ENCODE data around the gene LYRM1. TPM values are rescaled to one million over a fixed set of nuclear protein-coding genes. Genes with fewer than 3 reads are reported as not detected.

Gene LYRM1
- polyA plus RNA-seq, 1 donor (not counting 4 experiments of a cell fraction or from before 2014, with no cell fraction given), result 21.7 TPM

GRCh38 chr16:20897922-20898321 lies 2.6 kb upstream of the LYRM1 start:
- no peak overlapping the region for H2AFZ ChIP-seq (ENCODE audit: control insufficient read depth, low read length)
- no peak for TF ChIP-seq EZH2 (IDR thresholded peaks at IDR 0.05; ENCODE audit: low read length)
- TF ChIP-seq CTCF (optimal IDR thresholded peaks at IDR 0.05 in 1 of 3, IDR thresholded peaks at IDR 0.05 in 1 of 3, conservative IDR thresholded peaks at IDR 0.05 in 1 of 3; ENCODE audit: extremely low read depth in 1 of 3, insufficient read depth in 2 of 3, low read length in 3 of 3), result no peak
- no peak for FAIRE-seq
- H3K9ac ChIP-seq (ENCODE audit: control insufficient read depth, extremely low read depth, insufficient read depth, low read length), result no peak overlapping the region
- no peak overlapping the region for H3K4me3 ChIP-seq (ENCODE audit: control insufficient read depth in 2 of 3, extremely low read depth in 1 of 3, insufficient read depth in 2 of 3, low read depth in 1 of 3, low read length in 3 of 3)
- H3K9me1 ChIP-seq (ENCODE audit: control insufficient read depth, extremely low read depth, insufficient read depth, low read length), result peaks cover 5% of the 10 kb centered on the region
- peak overlapping the region; percentile 93 for H3K4me2 ChIP-seq (ENCODE audit: control insufficient read depth, extremely low read depth, insufficient read depth, low read depth, low read length)
- H3K79me2 ChIP-seq (ENCODE audit: control insufficient read depth, insufficient read depth, low read length), result peaks cover 74% of the 10 kb centered on the region
- H3K9me3 ChIP-seq (ENCODE audit: control insufficient read depth, low read depth, low read length), result no peaks in the 10 kb centered on the region
- DNase-seq (ENCODE audit: low read depth, low spot score), result no peak
- H4K20me1 ChIP-seq (ENCODE audit: control insufficient read depth, extremely low read depth, insufficient read depth, low read length), result no peaks in the 10 kb centered on the region
- peak overlapping the region; percentile 7 for H3K27ac ChIP-seq (ENCODE audit: control insufficient read depth, insufficient read depth, low read length)
- H3K4me1 ChIP-seq (ENCODE audit: control insufficient read depth, extremely low read depth, insufficient read depth, low read length), result peaks cover 35% of the 10 kb centered on the region
- dilution Hi-C loops (cut with MboI; ENCODE audit: extremely low pct_ligation_motif_present, low sequenced_read_pairs), result no loop called here
- peaks cover 10 to 18% of the 10 kb centered on the region in 2 experiments for H3K36me3 ChIP-seq (ENCODE audit: control insufficient read depth in 2 of 2, extremely low read depth in 1 of 2, insufficient read depth in 2 of 2, low read length in 2 of 2)
- H3K27me3 ChIP-seq (ENCODE audit: control insufficient read depth, extremely low read depth, insufficient read depth, low read length), result no peaks in the 10 kb centered on the region

GRCh38 chr16:20899071-20899470 lies 1.5 kb upstream of the LYRM1 start:
- DNase-seq (ENCODE audit: low read depth, low spot score) (no peak), FAIRE-seq (no peak)
- dilution Hi-C loops (cut with MboI; ENCODE audit: extremely low pct_ligation_motif_present, low sequenced_read_pairs), result no loop called here
- H3K9me1 ChIP-seq (ENCODE audit: control insufficient read depth, extremely low read depth, insufficient read depth, low read length), result peaks cover 5% of the 10 kb centered on the region
- H3K27ac ChIP-seq (ENCODE audit: control insufficient read depth, insufficient read depth, low read length), result peak overlapping the region; percentile 75
- H3K4me3 ChIP-seq (ENCODE audit: control insufficient read depth in 2 of 3, extremely low read depth in 1 of 3, insufficient read depth in 2 of 3, low read depth in 1 of 3, low read length in 3 of 3), result peak overlapping the region; percentile 70 to 86 (median 85)
- H4K20me1 ChIP-seq (ENCODE audit: control insufficient read depth, extremely low read depth, insufficient read depth, low read length), result no peaks in the 10 kb centered on the region
- H3K4me1 ChIP-seq (ENCODE audit: control insufficient read depth, extremely low read depth, insufficient read depth, low read length), result peaks cover 47% of the 10 kb centered on the region
- peaks cover 6 to 18% of the 10 kb centered on the region in 2 experiments for H3K36me3 ChIP-seq (ENCODE audit: control insufficient read depth in 2 of 2, extremely low read depth in 1 of 2, insufficient read depth in 2 of 2, low read length in 2 of 2)
- H2AFZ ChIP-seq (ENCODE audit: control insufficient read depth, low read length), result no peak overlapping the region
- no peaks in the 10 kb centered on the region for H3K9me3 ChIP-seq (ENCODE audit: control insufficient read depth, low read depth, low read length)
- H3K4me2 ChIP-seq (ENCODE audit: control insufficient read depth, extremely low read depth, insufficient read depth, low read depth, low read length), result peak overlapping the region; percentile 93
- no peaks in the 10 kb centered on the region for H3K27me3 ChIP-seq (ENCODE audit: control insufficient read depth, extremely low read depth, insufficient read depth, low read length)
- TF ChIP-seq CTCF (optimal IDR thresholded peaks at IDR 0.05 in 1 of 3, IDR thresholded peaks at IDR 0.05 in 1 of 3, conservative IDR thresholded peaks at IDR 0.05 in 1 of 3; ENCODE audit: extremely low read depth in 1 of 3, insufficient read depth in 2 of 3, low read length in 3 of 3) (no peak), EZH2 (IDR thresholded peaks at IDR 0.05; ENCODE audit: low read length) (no peak)
- peaks cover 69% of the 10 kb centered on the region for H3K79me2 ChIP-seq (ENCODE audit: control insufficient read depth, insufficient read depth, low read length)
- peak overlapping the region; percentile 97 for H3K9ac ChIP-seq (ENCODE audit: control insufficient read depth, extremely low read depth, insufficient read depth, low read length)
